Dendritic cell treated with granulocyte-macrophage colony-stimulating factor and Interleukin-4, amounts not matched to agents 40 ng/mL and 50 ng/mL, for 4 days (primary cell): ENCODE results near the gene TRMO.

Experiments used
- H3K27ac Mint-ChIP-seq: one replicate; pipeline ENCODE4 v1.8.0; 2022; ENCODE audit warnings: mild to moderate bottlenecking, mixed read lengths
- H3K27me3 Mint-ChIP-seq: one replicate; pipeline ENCODE4 v1.8.0; 2022; ENCODE audit warnings: mild to moderate bottlenecking, mixed read lengths
- H3K36me3 Mint-ChIP-seq: one replicate; pipeline ENCODE4 v1.8.0; 2022; ENCODE audit warnings: low read depth, mixed read lengths
- H3K4me1 Mint-ChIP-seq: one replicate; pipeline ENCODE4 v1.8.0; 2022; ENCODE audit warnings: low read depth, mixed read lengths
- H3K4me3 Mint-ChIP-seq: one replicate; pipeline ENCODE4 v1.8.0; 2022; ENCODE audit warnings: mild to moderate bottlenecking, moderate library complexity, mixed read lengths
- H3K9me3 Mint-ChIP-seq: one replicate; pipeline ENCODE4 v1.8.0; 2022; ENCODE audit warnings: mixed read lengths
- intact Hi-C: fragments of 100-400 bp; cut with micrococcal nuclease; formaldehyde crosslinking; loops from one replicate; pipeline ENCODE4 v1.15.0; 2022

The TRMO gene

DNA sequence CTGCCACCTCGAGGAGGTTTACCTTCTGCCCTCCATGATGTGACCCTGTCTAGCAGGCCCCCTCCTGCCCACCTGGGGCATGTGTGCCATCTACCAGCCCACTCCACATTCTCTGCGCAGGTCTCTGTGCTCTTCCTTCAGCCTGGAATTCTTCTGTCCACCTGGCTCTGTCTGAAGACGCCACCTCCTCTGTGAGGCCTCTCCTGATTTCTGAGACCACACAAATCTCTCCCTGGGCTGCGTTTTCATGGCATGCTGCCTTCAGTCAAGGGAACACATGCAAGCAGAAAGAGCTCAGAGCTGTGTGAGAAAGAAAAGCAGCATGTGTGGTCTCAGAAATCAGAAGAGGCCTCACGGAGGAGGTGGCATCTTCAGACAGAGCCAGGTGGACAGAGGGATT lies 47.2 kb downstream of the TRMO start:
- Mint-ChIP-seq H3K4me1 (peaks cover 17% of the 10 kb centered on the region), H3K9me3 (no peaks in the 10 kb centered on the region), H3K36me3 (no peaks in the 10 kb centered on the region), H3K4me3 (no peak overlapping the region), H3K27ac (no peak overlapping the region), H3K27me3 (peaks cover 40% of the 10 kb centered on the region)
- intact Hi-C loops = no loop called here

- Mint-ChIP-seq H3K4me1 (peaks cover 17% of the 10 kb centered on the region), H3K4me3 (no peak overlapping the region), H3K27ac (no peak overlapping the region), H3K27me3 (peaks cover 40% of the 10 kb centered on the region), H3K36me3 (no peaks in the 10 kb centered on the region), H3K9me3 (no peaks in the 10 kb centered on the region)
- intact Hi-C loops = no loop called here
Measured at GRCh38 chr9:97874624-97875023, 47.7 kb downstream of the TRMO start.

DNA sequence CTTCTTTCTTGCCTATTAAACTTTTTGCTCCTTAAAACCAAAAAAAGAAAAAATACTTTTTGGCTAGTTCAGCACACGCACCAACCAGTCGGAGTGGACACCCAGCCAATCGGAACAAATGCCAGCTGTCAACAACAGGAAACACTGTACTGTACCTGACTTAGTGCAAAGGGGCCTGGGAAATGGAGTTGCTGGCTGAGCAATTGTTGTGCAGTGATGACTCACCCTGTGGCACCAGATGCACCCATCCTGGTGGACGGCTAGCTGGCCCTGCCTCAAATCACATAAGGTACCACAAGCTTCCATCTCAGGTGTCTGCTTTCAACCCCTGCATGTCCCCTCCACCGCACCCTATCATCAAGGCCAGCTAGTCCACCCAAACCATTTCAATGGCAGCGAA lies 48.4 kb downstream of the TRMO start:
- Mint-ChIP-seq H3K27ac (no peak overlapping the region), H3K27me3 (peaks cover 46% of the 10 kb centered on the region), H3K9me3 (no peaks in the 10 kb centered on the region), H3K36me3 (no peaks in the 10 kb centered on the region), H3K4me1 (peaks cover 17% of the 10 kb centered on the region), H3K4me3 (no peak overlapping the region)
- intact Hi-C loops = no loop called here

DNA sequence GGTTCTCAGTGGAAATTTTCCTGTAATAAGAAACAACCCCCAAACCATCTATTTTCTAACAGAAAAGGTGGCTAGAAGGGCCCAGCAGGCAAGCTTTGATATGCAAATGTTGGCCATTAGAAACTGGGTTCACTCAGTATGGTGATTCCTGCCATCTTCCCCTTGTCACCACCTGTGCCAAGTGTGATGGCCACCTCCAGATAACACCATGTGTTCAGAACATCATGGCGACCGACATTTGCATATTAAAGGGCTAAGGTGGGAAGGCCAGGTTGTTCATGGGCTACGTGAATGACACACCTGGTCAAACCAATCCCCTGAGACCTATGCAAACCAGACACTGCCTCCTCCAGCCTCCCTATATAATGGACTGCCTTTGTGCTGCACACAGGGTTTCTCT lies 48.9 kb downstream of the TRMO start:
- Mint-ChIP-seq H3K36me3 (no peaks in the 10 kb centered on the region), H3K27me3 (peaks cover 47% of the 10 kb centered on the region), H3K4me3 (no peak overlapping the region), H3K27ac (no peak overlapping the region), H3K9me3 (no peaks in the 10 kb centered on the region), H3K4me1 (peaks cover 17% of the 10 kb centered on the region)
- intact Hi-C loops = no loop called here

- peaks cover 53% of the 10 kb centered on the region for H3K27me3 Mint-ChIP-seq
- H3K36me3 Mint-ChIP-seq = no peaks in the 10 kb centered on the region
- peaks cover 6% of the 10 kb centered on the region for H3K4me1 Mint-ChIP-seq
- intact Hi-C loops = no loop called here
- no peak overlapping the region for H3K4me3 Mint-ChIP-seq
- peaks cover 24% of the 10 kb centered on the region for H3K9me3 Mint-ChIP-seq
- H3K27ac Mint-ChIP-seq = no peak overlapping the region
Measured at GRCh38 chr9:97868859-97869258, 53.4 kb downstream of the TRMO start.

DNA sequence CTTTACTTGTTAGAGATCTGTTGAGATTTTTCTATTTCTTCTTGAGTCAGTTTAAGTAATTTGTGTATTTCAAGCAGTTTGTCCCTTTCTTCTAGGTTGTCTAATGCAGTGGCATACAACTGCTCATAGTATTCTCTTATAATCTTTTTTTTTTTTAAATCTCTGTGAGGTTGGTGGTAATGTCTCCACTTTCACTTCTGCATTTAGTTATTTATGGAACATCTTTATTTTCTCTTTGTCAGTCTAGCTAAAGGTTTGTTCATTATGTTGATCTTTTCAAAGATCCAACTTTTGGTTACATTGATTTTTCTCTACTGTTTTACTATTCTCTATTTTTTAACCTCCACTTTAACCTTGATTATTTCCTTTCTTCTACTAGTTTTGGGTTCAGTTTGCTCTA lies 55.5 kb downstream of the TRMO start:
- Mint-ChIP-seq H3K27ac (no peak overlapping the region), H3K36me3 (no peaks in the 10 kb centered on the region), H3K4me3 (no peak overlapping the region), H3K27me3 (peaks cover 68% of the 10 kb centered on the region), H3K4me1 (peaks cover 6% of the 10 kb centered on the region), H3K9me3 (peaks cover 24% of the 10 kb centered on the region)
- intact Hi-C loops = no loop called here

- Mint-ChIP-seq H3K27ac (no peak overlapping the region), H3K36me3 (no peaks in the 10 kb centered on the region), H3K4me3 (no peak overlapping the region), H3K27me3 (peaks cover 71% of the 10 kb centered on the region), H3K4me1 (peaks cover 6% of the 10 kb centered on the region), H3K9me3 (peaks cover 24% of the 10 kb centered on the region)
- intact Hi-C loops = no loop called here
Measured at GRCh38 chr9:97866300-97866699, 56.0 kb downstream of the TRMO start.

GRCh38 chr9:97864396-97864795 lies 57.9 kb downstream of the TRMO start:
- intact Hi-C loops = no loop called here
- Mint-ChIP-seq H3K36me3 (no peaks in the 10 kb centered on the region), H3K27me3 (peaks cover 82% of the 10 kb centered on the region), H3K27ac (no peak overlapping the region), H3K4me3 (no peak overlapping the region), H3K4me1 (peaks cover 6% of the 10 kb centered on the region), H3K9me3 (peaks cover 24% of the 10 kb centered on the region)

DNA sequence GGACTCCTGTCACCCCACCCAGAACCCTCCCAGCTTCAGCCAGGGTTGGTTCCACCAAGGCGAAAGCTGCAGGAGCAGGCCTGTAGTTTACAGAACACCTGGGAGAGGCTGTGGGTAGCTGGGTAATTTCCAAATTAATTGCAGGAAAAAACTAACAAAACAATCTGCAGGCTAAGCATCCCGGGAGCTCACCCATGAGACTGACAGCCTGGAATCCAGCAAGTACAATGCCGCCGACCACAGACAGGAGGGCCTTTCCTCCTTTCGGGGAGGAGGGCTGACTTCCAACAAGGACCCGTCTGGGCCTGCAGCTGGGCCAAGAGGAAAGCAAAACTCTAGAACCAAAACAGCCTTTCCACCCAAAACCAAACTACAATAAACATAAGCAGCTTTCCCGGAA lies 59.0 kb downstream of the TRMO start:
- Mint-ChIP-seq H3K4me1 (peaks cover 6% of the 10 kb centered on the region), H3K36me3 (no peaks in the 10 kb centered on the region), H3K27ac (no peak overlapping the region), H3K9me3 (peaks cover 24% of the 10 kb centered on the region), H3K27me3 (peaks cover 85% of the 10 kb centered on the region), H3K4me3 (no peak overlapping the region)
- intact Hi-C loops = no loop called here

- Mint-ChIP-seq H3K4me3 (no peak overlapping the region), H3K27ac (no peak overlapping the region), H3K4me1 (peaks cover 13% of the 10 kb centered on the region), H3K36me3 (no peaks in the 10 kb centered on the region), H3K9me3 (peaks cover 13% of the 10 kb centered on the region), H3K27me3 (peaks cover 96% of the 10 kb centered on the region)
- intact Hi-C loops = no loop called here
Measured at GRCh38 chr9:97861148-97861475, 61.2 kb downstream of the TRMO start.

- peaks cover 7% of the 10 kb centered on the region for H3K9me3 Mint-ChIP-seq
- H3K27ac Mint-ChIP-seq = no peak overlapping the region
- intact Hi-C loops = no loop called here
- peaks cover 13% of the 10 kb centered on the region for H3K4me1 Mint-ChIP-seq
- H3K36me3 Mint-ChIP-seq = no peaks in the 10 kb centered on the region
- peaks cover 96% of the 10 kb centered on the region for H3K27me3 Mint-ChIP-seq
- no peak overlapping the region for H3K4me3 Mint-ChIP-seq
Measured at GRCh38 chr9:97860451-97861147, 61.7 kb downstream of the TRMO start.

GRCh38 chr9:97859346-97859745 lies 63.0 kb downstream of the TRMO start:
- intact Hi-C loops = no loop called here

GRCh38 chr9:97858826-97859225 lies 63.5 kb downstream of the TRMO start:
- Mint-ChIP-seq H3K27me3 (peaks cover 94% of the 10 kb centered on the region), H3K27ac (no peak overlapping the region), H3K36me3 (no peaks in the 10 kb centered on the region), H3K4me3 (no peak overlapping the region), H3K4me1 (peaks cover 19% of the 10 kb centered on the region), H3K9me3 (no peaks in the 10 kb centered on the region)
- intact Hi-C loops = no loop called here

More at GRCh38 chr9:97859346-97859745, 63.0 kb downstream of the TRMO start:
- Mint-ChIP-seq H3K4me3 (no peak overlapping the region), H3K27ac (no peak overlapping the region), H3K9me3 (no peaks in the 10 kb centered on the region), H3K4me1 (peaks cover 14% of the 10 kb centered on the region), H3K36me3 (no peaks in the 10 kb centered on the region), H3K27me3 (peaks cover 95% of the 10 kb centered on the region)

GRCh38 chr9:97858393-97858713 lies 63.9 kb downstream of the TRMO start:
- no peak overlapping the region for H3K4me3 Mint-ChIP-seq
- intact Hi-C loops = no loop called here

DNA sequence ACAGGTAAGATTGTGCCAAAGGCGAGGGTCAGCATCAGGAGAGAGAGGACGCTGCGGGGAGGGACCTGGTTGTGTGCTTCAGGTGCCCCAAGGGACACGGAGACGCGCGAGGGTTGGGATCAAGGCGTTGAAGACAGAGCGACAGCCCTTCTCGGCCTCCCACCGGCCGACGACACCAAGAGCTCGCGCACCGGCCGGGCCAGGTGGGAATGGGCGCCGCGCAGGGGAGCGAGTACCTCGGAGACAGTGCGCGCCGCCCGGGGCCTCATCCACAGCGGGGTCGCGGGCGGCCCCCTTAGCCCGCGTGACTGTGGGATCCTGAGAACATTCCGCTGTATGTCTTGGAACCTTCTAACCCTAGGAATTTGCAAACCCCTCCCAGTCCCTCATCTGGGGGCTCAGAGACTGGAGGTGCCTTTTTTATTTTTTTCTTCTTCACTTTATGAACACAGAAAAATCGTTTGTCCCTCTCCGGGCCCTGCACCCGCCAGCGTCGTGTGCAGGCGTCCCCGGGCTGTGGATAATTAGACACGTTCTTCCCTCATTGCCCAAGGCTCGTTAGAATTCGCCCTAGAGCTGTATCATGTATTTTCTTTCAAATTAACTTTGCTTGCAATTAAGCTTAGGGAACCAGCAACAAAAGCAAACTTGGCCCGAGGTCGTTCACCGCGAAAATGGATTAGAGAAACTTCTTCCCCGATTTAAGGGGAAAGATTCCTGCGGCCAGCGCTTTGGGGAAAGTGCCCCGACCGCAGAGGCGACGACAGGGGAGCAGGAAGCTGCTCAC lies 64.5 kb downstream of the TRMO start:
- H3K27me3 Mint-ChIP-seq = peaks cover 90% of the 10 kb centered on the region
- H3K36me3 Mint-ChIP-seq = no peaks in the 10 kb centered on the region

More at GRCh38 chr9:97858393-97858713, 63.9 kb downstream of the TRMO start:
- Mint-ChIP-seq H3K36me3 (no peaks in the 10 kb centered on the region), H3K27me3 (peaks cover 92% of the 10 kb centered on the region), H3K4me1 (peaks cover 20% of the 10 kb centered on the region), H3K9me3 (no peaks in the 10 kb centered on the region), H3K27ac (no peak overlapping the region)

More for the DNA sequence above, 64.5 kb downstream of the TRMO start:
- Mint-ChIP-seq H3K4me3 (no peak overlapping the region), H3K27ac (no peak overlapping the region), H3K4me1 (peaks cover 24% of the 10 kb centered on the region), H3K9me3 (no peaks in the 10 kb centered on the region)
- intact Hi-C loops = no loop called here
